HTERT RPE-1 (cell line): ENCODE data around the gene MAP2K2.

Experiments
- in situ Hi-C: fragments of 300-500 bp; cut with MboI; formaldehyde crosslinking; loops from 4 replicates; pipeline ENCODE4 v1.14.3; 2020; ENCODE audit warnings: low sequenced_read_pairs

The MAP2K2 gene

GRCh38 chr19:4100647-4101495 lies 23.1 kb downstream of the MAP2K2 start:
- in situ Hi-C loops: no loop called here

GRCh38 chr19:4099041-4099764 lies 24.7 kb downstream of the MAP2K2 start:
- in situ Hi-C loops: no loop called here

- in situ Hi-C loops: no loop called here
Observed at GRCh38 chr19:4098493-4098892, 25.4 kb downstream of the MAP2K2 start.

GRCh38 chr19:4097501-4097900 lies 26.4 kb downstream of the MAP2K2 start:
- in situ Hi-C loops: no loop called here

- in situ Hi-C loops: no loop called here
Observed at GRCh38 chr19:4096049-4096892, 27.7 kb downstream of the MAP2K2 start.

GRCh38 chr19:4095488-4095844 lies 28.5 kb downstream of the MAP2K2 start:
- in situ Hi-C loops: no loop called here

GRCh38 chr19:4094761-4095487 lies 29.0 kb downstream of the MAP2K2 start:
- in situ Hi-C loops: no loop called here

- in situ Hi-C loops: no loop called here
Observed at GRCh38 chr19:4094291-4094690, 29.6 kb downstream of the MAP2K2 start.

GRCh38 chr19:4093643-4094175 lies 30.2 kb downstream of the MAP2K2 start:
- in situ Hi-C loops: no loop called here

GRCh38 chr19:4090356-4091220 lies 33.3 kb downstream of the MAP2K2 start:
- in situ Hi-C loops: no loop called here

- in situ Hi-C loops: no loop called here
Observed at GRCh38 chr19:4089946-4090345, 34.0 kb downstream of the MAP2K2 start.

GRCh38 chr19:4089400-4089908 lies 34.5 kb downstream of the MAP2K2 start:
- in situ Hi-C loops: no loop called here

- in situ Hi-C loops: no loop called here
Observed at GRCh38 chr19:4088975-4089374, 34.9 kb downstream of the MAP2K2 start.

- in situ Hi-C loops: no loop called here
Observed at GRCh38 chr19:4087787-4088679, 35.9 kb downstream of the MAP2K2 start.

GRCh38 chr19:4086411-4086867 lies 37.5 kb downstream of the MAP2K2 start:
- in situ Hi-C loops: no loop called here

- in situ Hi-C loops: no loop called here
Observed at GRCh38 chr19:4084547-4084877, 39.4 kb downstream of the MAP2K2 start.

GRCh38 chr19:4083677-4084546 lies 40.0 kb downstream of the MAP2K2 start:
- in situ Hi-C loops: no loop called here
